ENCODE data around the gene CAPN14.

The CAPN14 gene

DNA sequence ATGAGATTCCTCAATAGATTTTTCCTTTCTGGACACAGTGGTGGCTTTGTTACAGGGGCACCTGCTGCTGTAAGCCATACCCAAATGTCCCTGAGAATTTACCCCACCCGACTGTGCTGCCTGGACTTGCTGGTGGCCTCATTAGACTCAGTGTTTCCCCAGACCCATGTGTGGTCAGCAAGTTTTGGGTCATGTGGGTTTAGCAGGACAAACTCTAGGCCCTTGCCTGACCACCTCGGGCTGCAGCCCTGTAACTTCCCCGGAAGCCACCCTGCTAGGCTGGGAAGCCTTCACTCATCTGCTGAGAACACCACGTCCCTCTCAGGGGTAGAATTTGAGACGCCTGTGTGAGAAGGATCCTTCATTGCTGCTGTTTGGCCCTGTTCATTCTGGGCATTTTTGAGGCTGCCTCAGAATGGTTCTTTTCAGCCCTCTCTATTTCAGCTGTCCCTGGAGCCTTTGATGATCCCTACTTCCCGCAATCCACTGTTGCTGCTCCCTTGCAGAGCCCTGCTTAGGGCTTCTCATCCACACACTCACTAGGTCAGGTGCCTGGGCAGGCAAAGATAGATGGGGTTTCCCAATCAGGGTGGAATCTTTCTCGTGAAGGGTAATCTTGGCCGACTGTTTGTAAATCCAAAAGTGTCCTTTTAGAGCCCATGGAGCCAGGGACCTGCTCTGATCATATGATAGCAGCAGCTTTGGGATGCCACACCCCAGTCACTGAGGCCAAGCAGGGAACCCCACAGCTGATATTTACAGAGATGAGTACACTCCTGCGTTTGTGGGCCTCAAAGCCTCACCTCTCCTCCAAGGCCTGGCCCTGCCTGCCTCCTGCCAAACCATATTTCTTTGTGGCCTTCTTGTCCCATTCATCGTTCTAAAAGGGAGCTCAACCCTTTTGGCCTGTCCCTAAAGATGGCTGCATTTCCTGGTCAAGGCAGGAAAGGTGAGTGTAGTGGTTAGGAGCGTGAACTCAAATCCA, 23.4 kb upstream of the CAPN14 start:
- Histone ChIP-seq H3K4me1 (ENCODE audit: control insufficient read depth, insufficient read depth, low read length) (peaks cover 4% of the 10 kb centered on the region), H3K36me3 (ENCODE audit: control insufficient read depth in 2 of 2, insufficient read depth in 2 of 2, low read length in 2 of 2) (peaks cover 0 to 4% of the 10 kb centered on the region in 2 donors), H3K9ac (ENCODE audit: low read length in 2 of 2) (no peak overlapping the region), H3K4me3 (ENCODE audit: low read length in 2 of 2) (no peak overlapping the region), H3K9me3 (ENCODE audit: control insufficient read depth in 2 of 2, low read length in 2 of 2) (no peaks in the 10 kb centered on the region), H3K27ac (ENCODE audit: low read length) (no peak overlapping the region), H3K27me3 (ENCODE audit: control insufficient read depth in 1 of 2, insufficient read depth in 2 of 2, low read length in 2 of 2) (no peaks in the 10 kb centered on the region)

DNA sequence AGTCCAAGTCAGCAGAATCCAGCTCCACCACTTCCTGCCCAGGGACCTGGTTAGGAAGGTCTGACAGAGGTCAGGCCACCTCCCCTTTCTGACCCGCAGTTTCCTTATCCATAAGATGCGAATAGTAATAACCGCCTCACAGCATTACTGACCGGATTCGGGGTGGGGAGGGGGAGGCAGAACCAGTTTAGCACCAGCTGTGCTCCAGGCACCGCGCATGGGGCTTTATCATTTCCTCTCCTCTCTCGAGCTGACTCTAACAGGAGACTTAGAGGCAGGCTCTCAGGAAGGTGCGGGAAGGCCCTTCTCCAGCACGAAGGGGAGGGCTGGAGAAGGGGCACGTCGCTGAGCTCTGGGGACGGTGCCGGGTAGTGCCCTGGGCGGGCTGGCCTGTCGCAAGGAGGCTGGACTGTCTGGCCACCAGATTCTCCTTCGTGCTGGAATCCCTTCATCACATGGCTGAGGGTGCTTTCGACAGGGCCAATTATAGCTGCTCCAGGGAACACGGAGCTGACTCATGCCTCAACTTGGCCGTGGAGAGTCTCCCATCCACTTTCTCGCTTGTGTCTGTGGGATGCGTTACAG, 22.4 kb upstream of the CAPN14 start:
- H3K9ac ChIP-seq (ENCODE audit: low read length in 2 of 2) = no peak overlapping the region

DNA sequence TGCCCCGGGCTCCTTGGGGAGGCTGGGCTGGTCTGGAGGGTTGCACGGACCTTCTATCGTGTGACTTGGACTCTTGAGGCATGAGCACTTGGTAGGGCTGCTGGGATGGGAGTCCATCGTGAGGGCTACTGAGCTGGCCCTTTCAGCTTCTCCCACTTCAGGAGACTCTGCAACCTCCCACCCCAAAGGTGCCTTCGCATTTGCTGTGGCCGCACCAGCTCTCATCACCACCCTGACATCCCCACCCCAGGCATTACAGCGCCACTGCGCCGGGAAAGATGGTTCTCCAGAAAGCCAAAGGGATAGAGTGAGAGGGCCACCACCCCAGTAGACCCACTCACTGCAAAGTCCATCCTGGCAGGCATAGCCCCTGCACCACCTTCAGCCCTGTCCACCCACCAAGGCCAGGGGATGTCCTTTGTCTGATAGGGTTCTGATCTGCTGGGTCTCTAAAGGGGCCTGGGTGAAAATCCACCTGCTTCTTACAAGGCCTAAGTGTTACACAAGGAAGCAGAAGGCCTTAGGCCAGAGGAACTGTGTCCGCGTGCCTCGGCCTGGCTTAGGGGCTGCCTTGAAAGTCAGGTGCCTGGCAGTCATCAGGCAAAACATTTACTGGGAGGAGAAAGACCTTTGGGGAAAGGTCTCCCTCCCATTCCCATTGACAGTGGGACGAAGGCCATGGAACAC, 21.7 kb upstream of the CAPN14 start:
- H3K27ac ChIP-seq (ENCODE audit: low read length) = no peak overlapping the region
- H3K27me3 ChIP-seq (ENCODE audit: control insufficient read depth in 1 of 2, insufficient read depth in 2 of 2, low read length in 2 of 2) = no peaks in the 10 kb centered on the region
- no peak overlapping the region for H3K4me3 ChIP-seq (ENCODE audit: low read length in 2 of 2)
- H3K4me1 ChIP-seq (ENCODE audit: control insufficient read depth, insufficient read depth, low read length) = peaks cover 14% of the 10 kb centered on the region
- peaks cover 0 to 2% of the 10 kb centered on the region in 2 donors for H3K36me3 ChIP-seq (ENCODE audit: control insufficient read depth in 2 of 2, insufficient read depth in 2 of 2, low read length in 2 of 2)
- H3K9ac ChIP-seq (ENCODE audit: low read length in 2 of 2) = no peak overlapping the region
- no peaks in the 10 kb centered on the region for H3K9me3 ChIP-seq (ENCODE audit: control insufficient read depth in 2 of 2, low read length in 2 of 2)

More for the DNA sequence above, 22.4 kb upstream of the CAPN14 start:
- peaks cover 0 to 4% of the 10 kb centered on the region in 2 donors for H3K36me3 ChIP-seq (ENCODE audit: control insufficient read depth in 2 of 2, insufficient read depth in 2 of 2, low read length in 2 of 2)
- no peak overlapping the region for H3K4me3 ChIP-seq (ENCODE audit: low read length in 2 of 2)
- peaks cover 8% of the 10 kb centered on the region for H3K4me1 ChIP-seq (ENCODE audit: control insufficient read depth, insufficient read depth, low read length)
- H3K27me3 ChIP-seq (ENCODE audit: control insufficient read depth in 1 of 2, insufficient read depth in 2 of 2, low read length in 2 of 2) = no peaks in the 10 kb centered on the region
- no peaks in the 10 kb centered on the region for H3K9me3 ChIP-seq (ENCODE audit: control insufficient read depth in 2 of 2, low read length in 2 of 2)
- H3K27ac ChIP-seq (ENCODE audit: low read length) = no peak overlapping the region

DNA sequence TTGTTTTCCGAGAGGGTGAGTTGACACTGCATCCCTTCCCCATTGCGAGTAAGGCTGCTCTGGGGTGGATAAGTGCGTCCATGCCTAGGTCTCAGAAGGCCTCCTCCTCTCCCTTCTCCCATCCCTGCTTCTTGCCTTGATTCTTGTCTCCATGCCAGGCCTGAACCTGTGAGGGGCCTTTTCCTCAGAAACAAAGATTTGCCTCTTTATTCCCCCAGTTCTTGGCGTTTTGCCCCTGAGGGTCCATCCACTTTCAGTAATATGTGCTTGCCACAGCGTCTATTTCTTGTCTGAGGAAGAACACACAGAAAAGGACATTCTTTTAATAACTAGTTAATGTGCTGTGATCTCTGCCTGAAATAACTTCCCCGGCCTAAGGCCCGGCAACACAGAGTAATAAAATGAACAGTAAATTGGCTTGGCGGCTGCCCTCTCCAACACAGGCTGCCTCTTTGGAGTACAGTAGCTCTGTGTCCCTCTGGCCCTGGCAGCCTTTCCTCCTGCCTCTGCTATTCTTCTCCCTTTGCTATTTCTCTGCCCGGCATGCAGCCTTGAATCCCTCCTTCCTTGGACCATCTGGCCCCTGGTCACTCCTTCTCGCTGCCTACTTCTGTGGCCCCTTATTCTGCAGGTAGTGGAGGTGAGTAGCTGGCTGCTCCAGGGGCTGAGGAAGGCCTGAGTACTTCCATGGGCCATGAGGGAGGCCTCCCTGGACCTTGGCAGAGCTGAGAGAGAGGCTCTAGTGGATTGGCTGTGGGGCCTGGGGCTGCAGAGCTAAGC, 21.0 kb upstream of the CAPN14 start:
- peaks cover 14% of the 10 kb centered on the region for H3K4me1 ChIP-seq (ENCODE audit: control insufficient read depth, insufficient read depth, low read length)
- H3K27ac ChIP-seq (ENCODE audit: low read length) = no peak overlapping the region
- peaks cover 0 to 2% of the 10 kb centered on the region in 2 donors for H3K36me3 ChIP-seq (ENCODE audit: control insufficient read depth in 2 of 2, insufficient read depth in 2 of 2, low read length in 2 of 2)
- no peaks in the 10 kb centered on the region for H3K9me3 ChIP-seq (ENCODE audit: control insufficient read depth in 2 of 2, low read length in 2 of 2)
- H3K9ac ChIP-seq (ENCODE audit: low read length in 2 of 2) = no peak overlapping the region
- no peak overlapping the region for H3K4me3 ChIP-seq (ENCODE audit: low read length in 2 of 2)
- no peaks in the 10 kb centered on the region for H3K27me3 ChIP-seq (ENCODE audit: control insufficient read depth in 1 of 2, insufficient read depth in 2 of 2, low read length in 2 of 2)

DNA sequence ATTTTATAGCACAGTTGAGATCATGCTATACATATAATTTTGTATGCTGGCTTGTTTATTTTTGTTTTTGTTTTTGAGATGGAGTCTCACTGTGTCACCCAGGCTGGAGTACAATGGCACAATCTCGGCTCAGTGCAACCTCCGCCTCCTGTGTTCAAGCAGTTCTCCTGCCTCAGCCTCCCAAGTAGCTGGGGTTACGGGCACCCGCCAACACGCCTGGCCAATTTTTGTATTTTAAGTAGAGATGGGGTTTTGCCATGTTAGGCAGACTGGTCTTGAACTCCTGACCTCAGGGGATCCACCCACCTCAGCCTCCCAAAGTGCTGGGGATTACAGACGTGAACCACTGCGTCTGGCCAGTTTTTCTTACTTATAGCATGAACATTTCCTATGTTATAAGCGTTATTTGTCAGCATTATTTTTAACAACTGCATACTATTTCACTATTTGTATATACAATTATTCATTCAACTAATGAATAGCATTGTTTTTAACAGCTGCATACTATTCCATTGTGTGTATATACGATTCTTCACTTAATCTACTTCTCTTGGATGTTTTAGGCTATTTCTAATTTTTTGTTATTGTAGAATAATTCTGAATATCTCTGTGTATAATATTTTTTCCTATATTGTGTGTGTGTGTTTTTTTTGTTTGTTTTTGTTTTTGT, 20.2 kb upstream of the CAPN14 start:
- Histone ChIP-seq H3K9ac (ENCODE audit: low read length in 2 of 2) (no peak overlapping the region), H3K27ac (ENCODE audit: low read length) (no peak overlapping the region), H3K9me3 (ENCODE audit: control insufficient read depth in 2 of 2, low read length in 2 of 2) (no peaks in the 10 kb centered on the region), H3K36me3 (ENCODE audit: control insufficient read depth in 2 of 2, insufficient read depth in 2 of 2, low read length in 2 of 2) (peaks cover 0 to 2% of the 10 kb centered on the region in 2 donors), H3K27me3 (ENCODE audit: control insufficient read depth in 1 of 2, insufficient read depth in 2 of 2, low read length in 2 of 2) (no peaks in the 10 kb centered on the region), H3K4me3 (ENCODE audit: low read length in 2 of 2) (no peak overlapping the region), H3K4me1 (ENCODE audit: control insufficient read depth, insufficient read depth, low read length) (peaks cover 14% of the 10 kb centered on the region)

DNA sequence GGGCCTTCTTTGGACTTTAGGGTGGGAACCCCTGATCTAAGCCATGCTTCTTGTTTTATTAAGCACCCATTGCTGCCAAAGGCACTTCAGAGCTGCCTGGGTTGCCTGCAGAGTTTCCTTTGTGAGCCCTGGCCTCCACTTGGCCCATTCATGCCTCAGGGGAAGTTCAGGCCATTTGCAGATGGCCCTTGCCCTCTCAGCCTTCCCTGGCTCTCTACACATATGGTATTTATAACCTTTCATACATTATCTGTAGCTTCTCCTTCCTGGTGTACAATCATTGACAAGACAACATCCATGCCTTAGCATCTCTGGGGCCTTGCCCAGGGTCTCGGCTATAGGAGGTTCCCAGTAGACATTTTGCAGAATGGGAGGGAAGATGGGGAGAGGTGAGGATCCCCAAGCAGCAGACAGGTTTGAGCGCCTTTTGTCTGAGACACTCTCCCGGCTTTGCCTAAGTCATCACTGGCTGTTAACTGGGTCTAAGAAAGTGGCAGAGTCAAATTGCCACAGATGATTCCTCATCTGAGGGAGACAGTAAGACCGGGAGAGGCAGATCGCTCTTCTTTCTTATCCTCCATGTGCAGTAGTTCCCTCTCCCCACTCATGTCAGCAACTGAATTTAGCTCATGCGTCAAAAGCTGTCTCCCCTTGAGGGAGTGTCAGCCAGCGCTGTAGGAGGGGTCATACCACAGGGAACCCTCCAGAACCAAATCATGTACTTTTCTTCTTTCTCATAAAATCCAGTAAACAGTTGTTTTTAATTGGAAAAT, 19.3 kb upstream of the CAPN14 start:
- peaks cover 0 to 2% of the 10 kb centered on the region in 2 donors for H3K36me3 ChIP-seq (ENCODE audit: control insufficient read depth in 2 of 2, insufficient read depth in 2 of 2, low read length in 2 of 2)
- no peaks in the 10 kb centered on the region for H3K27me3 ChIP-seq (ENCODE audit: control insufficient read depth in 1 of 2, insufficient read depth in 2 of 2, low read length in 2 of 2)
- peaks cover 14% of the 10 kb centered on the region for H3K4me1 ChIP-seq (ENCODE audit: control insufficient read depth, insufficient read depth, low read length)
- H3K9ac ChIP-seq (ENCODE audit: low read length in 2 of 2) = no peak overlapping the region
- no peak overlapping the region for H3K4me3 ChIP-seq (ENCODE audit: low read length in 2 of 2)
- H3K27ac ChIP-seq (ENCODE audit: low read length) = no peak overlapping the region
- no peaks in the 10 kb centered on the region for H3K9me3 ChIP-seq (ENCODE audit: control insufficient read depth in 2 of 2, low read length in 2 of 2)

DNA sequence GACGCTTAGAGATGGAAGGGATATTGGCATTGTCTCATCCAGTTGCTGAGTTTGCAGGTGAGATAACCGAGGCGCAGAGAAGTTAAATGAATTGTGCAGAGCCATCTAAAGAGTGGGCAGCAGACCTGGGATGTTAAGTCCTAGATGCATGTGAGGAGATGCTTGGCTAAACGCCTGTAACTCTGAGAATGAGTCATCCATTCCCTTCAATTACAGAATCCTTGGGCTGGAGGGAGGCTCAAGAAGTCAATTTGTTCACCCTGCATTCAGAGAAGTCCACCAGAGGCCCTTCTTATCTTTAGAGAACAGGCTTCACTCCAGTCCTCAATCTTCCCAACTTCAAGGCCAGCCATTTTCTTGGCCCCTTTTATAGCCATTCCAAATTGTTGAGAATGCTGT, 18.2 kb upstream of the CAPN14 start:
- H3K36me3 ChIP-seq (ENCODE audit: control insufficient read depth in 2 of 2, insufficient read depth in 2 of 2, low read length in 2 of 2) = no peaks in the 10 kb centered on the region
- no peak overlapping the region for H3K4me3 ChIP-seq (ENCODE audit: low read length in 2 of 2)
- H3K9me3 ChIP-seq (ENCODE audit: control insufficient read depth in 2 of 2, low read length in 2 of 2) = no peaks in the 10 kb centered on the region
- no peak overlapping the region for H3K27ac ChIP-seq (ENCODE audit: low read length)
- H3K27me3 ChIP-seq (ENCODE audit: control insufficient read depth in 1 of 2, insufficient read depth in 2 of 2, low read length in 2 of 2) = no peaks in the 10 kb centered on the region
- peaks cover 14% of the 10 kb centered on the region for H3K4me1 ChIP-seq (ENCODE audit: control insufficient read depth, insufficient read depth, low read length)
- no peak overlapping the region for H3K9ac ChIP-seq (ENCODE audit: low read length in 2 of 2)

DNA sequence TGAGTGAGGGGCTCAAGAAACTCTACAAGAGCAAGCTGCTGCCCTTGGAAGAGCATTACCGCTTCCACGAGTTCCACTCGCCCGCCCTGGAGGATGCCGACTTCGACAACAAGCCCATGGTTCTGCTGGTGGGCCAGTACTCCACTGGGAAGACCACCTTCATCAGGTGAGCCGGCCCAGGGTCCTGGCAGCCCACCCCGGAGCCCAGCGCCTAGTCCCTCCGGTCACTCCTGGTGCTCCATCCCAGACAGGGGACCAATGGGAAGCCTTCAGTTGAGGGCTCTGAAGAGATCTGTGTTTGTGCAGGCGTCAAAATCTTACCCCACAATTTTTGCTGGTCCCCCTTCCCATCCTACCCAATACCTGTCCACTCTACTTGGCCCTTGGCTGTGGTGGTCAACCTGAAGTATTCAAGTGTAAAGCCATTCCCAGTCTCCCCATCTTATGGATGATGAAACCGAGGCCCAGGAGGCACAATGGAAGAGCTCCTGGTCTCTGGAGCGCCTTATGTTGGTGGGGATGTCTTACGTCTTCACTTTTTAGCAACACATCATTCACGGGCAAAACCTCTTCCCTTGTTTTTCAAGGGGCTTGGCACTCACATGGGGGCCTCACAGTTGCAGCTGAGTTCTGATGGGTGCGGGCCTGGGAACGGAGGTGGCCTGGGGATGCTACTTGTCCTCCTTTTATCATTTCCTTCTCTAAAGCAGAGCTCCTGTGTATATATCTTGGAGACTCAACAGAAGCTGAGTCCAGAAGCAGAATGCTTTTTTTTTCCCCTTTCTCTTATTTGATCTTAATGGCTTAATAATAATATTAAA, 17.6 kb upstream of the CAPN14 start:
- H3K27ac ChIP-seq (ENCODE audit: low read length) = no peak overlapping the region
- peak overlapping the region in 1 of 2 donors; percentile 61 for H3K9ac ChIP-seq (ENCODE audit: low read length in 2 of 2)
- H3K9me3 ChIP-seq (ENCODE audit: control insufficient read depth in 2 of 2, low read length in 2 of 2) = no peaks in the 10 kb centered on the region
- H3K36me3 ChIP-seq (ENCODE audit: control insufficient read depth in 2 of 2, insufficient read depth in 2 of 2, low read length in 2 of 2) = no peaks in the 10 kb centered on the region
- peak overlapping the region; percentile 85 to 86 for H3K4me3 ChIP-seq (ENCODE audit: low read length in 2 of 2)
- peaks cover 14% of the 10 kb centered on the region for H3K4me1 ChIP-seq (ENCODE audit: control insufficient read depth, insufficient read depth, low read length)
- H3K27me3 ChIP-seq (ENCODE audit: control insufficient read depth in 1 of 2, insufficient read depth in 2 of 2, low read length in 2 of 2) = no peaks in the 10 kb centered on the region

All from stomach smooth muscle (tissue), 2 donors.